ENCODE results near the gene C2orf92. TPM values are rescaled to one million over a fixed set of nuclear protein-coding genes. Genes with fewer than 3 reads are reported as not detected.
A peak's percentile ranks its signal among the peaks of the same experiment; 100 is the strongest.
"Not testable (repeated sequence)": the region's sequence is repeated elsewhere in the genome, so short reads cannot be mapped to it uniquely, and the experiment has no call there.

Gene C2orf92
- total RNA-seq, 1 donor, result 5.1 TPM

DNA sequence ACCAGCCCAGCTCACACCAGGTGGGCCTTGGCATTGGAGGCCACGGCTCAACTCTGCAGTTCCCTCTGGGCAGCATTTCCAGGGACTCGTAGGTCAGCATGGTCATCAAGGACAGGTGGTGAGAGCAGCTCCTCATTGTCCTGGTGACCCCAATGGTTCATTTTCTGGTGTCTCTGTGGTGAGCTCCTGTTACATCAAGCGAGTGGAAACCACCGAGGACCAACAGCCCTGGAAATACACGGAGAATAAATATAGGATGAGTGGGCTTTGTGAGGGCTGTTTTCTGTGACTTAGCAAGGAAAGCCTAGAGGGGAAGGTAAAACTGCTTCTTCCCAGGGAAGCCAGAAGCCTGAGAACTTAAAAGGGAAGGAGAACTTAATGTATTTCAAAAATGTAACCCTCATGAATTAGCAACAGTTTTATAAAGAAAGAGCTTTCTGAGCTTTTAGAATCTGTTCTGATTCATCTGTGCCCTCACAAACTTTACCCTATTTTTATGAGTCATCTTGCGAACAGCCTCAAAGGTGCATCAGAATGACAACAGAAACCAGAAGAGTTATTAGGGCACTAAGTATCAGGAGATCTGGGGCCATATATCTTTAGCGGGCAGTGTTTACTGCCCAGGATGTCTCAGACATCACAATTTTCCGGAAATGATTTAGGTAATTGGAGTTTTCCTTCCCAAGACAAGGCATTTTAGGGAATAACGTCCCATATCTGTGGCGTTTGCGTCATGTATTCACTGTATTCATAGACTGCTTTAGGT lies 18.7 kb downstream of the C2orf92 start:
- DNase-seq (ENCODE audit: low read depth in 2 of 3, low spot score in 2 of 3), result no peak

DNA sequence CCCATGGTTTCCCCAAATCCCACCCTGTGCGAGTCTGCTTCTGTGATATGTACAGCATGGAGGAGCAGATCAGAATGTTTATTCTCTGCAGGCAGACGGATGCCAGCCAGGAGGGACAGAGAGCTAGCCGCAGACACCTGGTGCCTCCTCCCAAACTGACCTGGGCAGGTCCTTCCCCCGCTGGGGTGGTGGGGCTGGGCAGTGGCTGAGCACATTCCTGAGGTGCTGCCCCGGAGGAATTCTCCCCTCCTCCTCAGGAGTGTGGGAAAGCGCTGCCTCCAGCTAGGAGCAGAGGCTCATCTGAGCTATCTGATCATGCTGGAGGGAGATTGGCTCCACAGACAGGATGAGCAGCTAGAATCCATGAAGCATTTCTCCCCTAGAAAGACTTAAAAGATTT lies 21.7 kb downstream of the C2orf92 start:
- no peak for DNase-seq (ENCODE audit: low read depth in 2 of 3, low spot score in 2 of 3)

DNA sequence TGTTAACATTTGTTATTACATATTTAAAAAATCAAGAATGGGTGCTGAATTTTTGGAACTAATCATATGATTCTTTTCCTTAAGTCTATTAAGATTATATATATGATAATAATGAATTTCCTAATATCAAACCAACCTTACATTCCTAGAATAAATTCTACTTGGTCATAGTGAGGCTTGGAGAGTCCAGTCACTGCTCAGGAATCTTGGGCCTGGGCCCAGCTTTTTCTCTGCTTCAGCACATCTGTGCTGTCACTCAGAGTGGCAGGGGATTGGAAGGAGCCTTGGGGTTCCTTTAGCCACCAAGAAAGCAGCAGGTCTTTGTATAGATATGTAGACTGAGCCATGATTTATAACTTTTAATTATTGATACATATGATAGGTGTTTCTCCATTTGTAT lies 24.0 kb downstream of the C2orf92 start:
- no peak for DNase-seq (ENCODE audit: low read depth in 2 of 3, low spot score in 2 of 3)

DNA sequence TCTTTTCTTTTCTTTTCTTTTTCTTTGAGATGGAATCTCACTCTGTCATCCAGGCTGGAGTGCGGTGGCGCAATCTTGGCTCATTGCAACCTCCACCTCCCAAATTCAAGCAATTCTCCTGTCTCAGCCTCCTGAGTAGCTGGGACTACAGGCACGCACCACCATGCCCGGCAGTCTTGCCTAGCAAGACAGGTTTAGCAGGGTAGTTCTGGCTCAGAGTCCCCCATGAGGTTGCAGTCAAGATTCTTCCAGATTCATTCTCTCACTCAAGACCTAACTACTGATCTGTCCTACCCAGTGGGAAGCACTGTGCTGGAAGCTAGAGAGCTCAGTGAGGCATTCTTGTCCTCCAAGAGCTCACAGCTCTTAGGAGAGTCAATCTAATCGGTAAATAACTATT lies 26.2 kb downstream of the C2orf92 start:
- no peak for DNase-seq (ENCODE audit: low read depth in 2 of 3, low spot score in 2 of 3)

DNA sequence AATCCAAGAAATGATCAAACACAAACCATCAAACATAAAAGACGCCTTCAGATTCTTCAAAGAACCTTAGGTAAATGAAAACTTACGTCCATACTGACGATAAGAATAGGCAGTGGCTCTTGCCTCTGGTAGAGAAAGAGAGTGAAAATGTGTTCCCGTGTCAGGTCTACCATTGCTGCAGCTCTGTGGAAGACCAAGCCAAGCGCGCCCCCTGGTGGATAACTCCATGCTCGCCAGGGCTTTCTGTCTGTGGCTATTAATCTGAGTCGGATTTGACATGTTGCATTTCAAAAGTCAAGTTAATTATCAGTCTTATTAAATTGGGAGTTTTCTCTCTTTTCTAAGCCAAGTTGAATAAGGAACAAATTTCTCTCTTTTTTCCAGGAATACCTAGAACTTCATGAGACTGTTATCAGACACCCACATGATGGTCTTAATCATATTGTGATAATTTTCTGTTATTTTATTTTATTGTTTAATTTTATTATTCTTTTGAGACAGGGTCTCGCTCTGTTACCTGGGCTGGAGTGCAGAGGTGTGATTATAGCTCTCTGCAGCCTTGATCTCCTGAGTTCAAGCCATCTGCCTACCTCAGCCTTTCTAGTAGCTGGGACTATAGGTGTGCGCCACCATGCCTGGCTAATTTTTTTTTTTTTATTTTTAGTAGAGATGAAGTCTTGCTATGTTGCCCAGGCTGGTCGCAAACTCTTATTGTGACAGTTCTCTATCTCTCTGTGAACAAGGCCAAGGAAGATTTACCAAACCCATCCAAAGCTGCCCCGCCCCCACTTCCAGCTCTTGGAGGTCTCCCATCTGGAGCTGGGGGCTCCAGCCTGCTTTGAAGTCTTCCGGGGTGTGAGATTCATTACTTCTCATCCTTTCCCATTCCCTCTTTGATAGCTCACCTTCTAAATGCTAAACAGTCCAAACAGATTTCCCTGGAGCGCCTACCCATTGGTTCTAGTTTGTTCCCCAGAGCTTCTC lies 28.0 kb downstream of the C2orf92 start:
- DNase-seq (ENCODE audit: low read depth in 2 of 3, low spot score in 2 of 3), result peak; percentile 81 to 91 (median 82)

DNA sequence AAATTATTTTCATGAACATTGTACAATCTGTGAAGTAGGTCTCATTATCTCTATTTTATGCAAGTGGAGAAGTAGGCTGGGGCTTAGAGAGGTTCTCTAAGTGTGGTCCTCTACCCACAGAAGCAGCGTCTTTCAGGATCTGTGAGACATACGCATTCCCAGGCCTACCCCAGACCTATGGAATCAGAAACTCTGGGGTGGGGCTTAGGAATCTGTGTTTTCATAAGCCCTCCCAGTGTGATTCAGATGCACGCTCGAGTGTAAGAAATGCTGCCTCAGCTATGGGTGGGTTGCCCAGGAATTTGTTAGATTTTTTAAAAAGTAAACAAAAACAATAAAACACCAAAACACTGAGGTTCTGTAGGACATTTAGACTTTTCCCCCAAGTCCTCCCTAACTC lies 29.0 kb downstream of the C2orf92 start:
- no peak for DNase-seq (ENCODE audit: low read depth in 2 of 3, low spot score in 2 of 3)

DNA sequence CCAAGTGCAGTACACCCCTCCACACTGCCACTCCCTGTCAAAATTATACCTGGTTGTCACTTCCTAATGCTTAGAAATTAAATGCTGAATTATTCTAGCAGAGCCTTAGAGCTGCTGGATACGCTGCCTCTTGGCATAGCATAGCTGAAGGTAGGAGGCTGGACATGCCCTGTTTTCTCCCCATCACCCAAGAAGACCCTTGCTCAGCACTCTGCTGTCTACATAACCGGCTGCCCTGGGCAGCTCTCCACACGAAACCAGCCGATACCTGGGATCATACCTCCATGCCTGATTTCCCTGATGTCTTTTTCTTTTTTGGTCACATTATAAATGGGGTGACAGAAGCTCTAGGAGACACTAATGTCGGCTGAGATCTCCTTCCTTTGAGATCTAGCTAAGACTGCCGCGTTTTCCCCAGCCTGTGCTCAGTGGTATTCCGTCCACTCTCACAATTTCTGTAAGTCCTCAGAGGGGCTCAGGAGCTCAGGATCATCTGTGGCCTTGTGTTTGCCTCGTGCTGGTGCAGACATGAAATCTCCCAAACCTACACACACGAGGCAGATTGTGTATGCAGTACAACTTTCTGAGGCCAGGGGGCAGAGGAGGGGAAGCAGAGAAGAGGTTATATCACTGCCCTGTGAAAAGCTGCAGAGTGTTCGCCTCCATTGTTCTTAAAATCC lies 30.4 kb downstream of the C2orf92 start:
- DNase-seq (ENCODE audit: low read depth in 2 of 3, low spot score in 2 of 3), result peak in 2 of 3 donors; percentile 63 to 82

DNA sequence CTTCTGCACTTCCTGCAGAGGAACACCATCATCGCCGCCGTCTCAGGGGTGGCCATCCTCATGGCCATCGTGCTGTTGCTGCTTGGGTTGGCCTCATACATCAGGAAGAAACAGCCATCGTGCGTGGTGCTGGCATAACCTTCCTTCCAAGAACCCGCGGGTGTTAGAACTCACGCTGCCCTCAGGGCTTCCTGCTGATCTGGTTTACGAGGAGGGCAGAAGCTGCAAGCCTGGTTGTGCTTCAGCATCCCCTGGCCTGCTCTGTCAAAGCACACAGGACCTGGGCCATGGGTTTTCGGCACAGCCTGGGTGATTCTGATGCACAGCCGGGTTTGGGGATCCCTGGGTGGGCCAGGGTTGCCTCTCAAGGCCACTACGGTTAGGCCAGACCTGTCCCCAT lies 31.7 kb downstream of the C2orf92 start:
- DNase-seq (ENCODE audit: low read depth in 2 of 3, low spot score in 2 of 3), result no peak

DNA sequence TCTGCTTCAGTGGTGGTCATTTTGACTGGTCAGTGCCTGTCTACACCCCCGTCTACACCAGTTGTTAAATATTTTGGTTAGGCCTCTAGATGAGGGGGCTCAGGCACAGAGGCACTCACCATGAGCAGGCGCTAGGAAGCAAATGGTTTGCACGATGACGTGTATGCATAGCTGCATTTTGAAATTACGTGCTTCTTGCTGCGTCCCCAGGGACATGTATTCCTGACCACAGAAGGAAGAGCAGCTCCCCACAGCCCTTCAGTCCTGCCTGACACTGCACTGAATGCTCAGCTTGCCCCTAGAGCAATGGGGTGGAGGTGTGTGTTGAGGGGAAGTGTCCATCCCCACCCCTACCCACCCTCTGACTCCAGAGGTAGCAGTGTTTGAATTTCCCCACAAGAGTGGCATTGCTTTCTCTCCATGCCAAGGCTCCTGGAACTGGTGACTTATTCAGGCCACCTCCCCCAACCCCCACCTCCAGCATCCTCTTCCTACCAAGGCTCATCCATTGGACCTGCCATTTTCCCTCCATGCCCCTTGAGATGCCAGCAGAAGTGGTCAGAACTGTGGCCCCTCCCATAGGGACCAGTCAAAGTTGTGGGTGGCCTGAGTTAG lies 32.4 kb downstream of the C2orf92 start:
- DNase-seq (ENCODE audit: low read depth in 2 of 3, low spot score in 2 of 3), result no peak

DNA sequence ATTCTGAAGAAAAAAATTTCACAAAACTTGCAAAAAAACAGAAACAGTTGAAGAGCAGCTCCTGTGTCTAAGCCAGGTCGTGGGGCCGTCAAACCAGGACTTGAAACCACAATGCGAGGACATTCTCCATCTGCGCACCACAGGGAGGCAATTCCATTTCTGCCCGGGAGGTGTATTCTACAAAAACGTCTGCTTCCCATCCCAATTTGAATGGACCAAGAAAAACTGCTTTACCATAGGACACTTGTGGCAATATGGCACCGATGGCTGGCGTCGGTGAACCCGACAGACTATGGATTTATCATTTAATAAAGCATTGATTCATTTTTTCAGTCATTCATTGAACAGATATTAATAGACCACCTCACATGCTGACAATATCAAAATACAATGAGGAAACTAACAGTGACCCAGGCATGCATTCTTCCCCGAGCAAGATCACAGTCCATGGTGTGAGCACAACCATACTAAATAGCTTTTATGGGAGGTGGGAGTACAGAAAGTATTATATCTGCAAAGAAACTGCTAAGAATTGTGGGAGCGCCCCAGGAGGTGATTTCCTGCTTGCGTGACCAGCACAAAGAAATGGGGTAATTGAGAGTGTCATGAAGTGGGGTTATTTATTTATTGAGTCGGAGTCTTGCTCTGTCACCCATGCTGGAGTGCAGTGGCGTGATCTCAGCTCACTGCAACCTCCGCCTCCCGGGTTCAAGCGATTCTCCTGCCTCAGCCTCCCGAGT lies 33.4 kb downstream of the C2orf92 start:
- no peak for DNase-seq (ENCODE audit: low read depth in 2 of 3, low spot score in 2 of 3)

DNA sequence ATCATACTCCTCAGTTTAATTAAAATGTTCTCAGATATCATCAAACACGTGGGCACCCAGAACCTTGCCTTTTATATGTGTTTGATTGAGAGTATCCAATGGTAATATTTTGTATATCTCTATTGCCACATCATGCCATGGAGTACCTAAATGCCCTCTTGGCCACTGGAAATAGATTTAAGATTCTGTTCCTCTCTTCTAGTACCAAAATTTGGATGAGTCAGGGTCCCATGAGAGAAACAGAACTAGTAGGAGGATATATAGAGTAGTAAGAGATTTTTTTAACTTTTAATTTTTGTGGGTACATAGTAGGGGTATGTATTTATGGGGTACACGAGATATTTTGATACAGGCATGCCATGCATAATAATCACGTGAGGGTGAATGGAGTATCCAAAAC lies 34.2 kb downstream of the C2orf92 start:
- no peak for DNase-seq (ENCODE audit: low read depth in 2 of 3, low spot score in 2 of 3)

DNA sequence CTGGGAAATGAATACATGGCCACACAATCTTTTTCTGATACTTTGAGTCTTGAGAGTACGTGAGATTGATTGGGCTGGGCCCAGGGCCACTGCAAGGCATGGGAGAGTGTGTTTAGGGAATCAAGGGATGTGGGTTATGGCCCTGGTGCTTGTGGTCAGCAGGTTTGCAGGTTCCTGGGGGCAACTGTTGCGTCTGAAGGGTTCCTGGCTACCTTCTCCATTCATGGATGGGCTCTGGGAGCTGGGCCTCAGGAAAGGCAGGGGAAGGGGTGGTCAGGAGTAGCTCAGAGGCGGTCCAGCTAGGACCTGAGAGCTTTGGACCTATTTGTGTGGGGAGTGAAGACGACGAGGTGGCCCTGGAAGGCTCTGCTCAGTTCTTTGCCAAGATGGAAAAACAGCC lies 35.5 kb downstream of the C2orf92 start:
- DNase-seq (ENCODE audit: low read depth in 2 of 3, low spot score in 2 of 3), result no peak

DNA sequence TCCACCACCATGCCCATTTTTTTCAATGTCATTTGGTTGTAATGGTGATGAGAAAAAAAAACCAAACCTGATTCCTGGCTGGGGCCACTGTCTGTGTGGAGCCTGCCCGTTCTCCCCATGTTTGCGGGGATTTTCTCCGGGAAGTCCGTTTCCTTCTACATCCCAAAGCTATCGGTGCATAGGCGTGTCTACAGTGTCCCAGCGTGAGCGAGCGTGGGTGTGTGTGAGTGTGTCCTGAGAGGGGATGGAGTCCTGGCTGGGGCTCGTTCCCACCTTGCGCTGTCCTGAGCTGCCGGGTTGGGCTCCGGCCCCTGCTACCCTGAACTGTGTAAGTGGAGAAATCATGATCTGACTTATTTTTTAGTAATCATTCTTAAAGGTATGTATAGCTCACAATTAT lies 36.6 kb downstream of the C2orf92 start:
- no peak for DNase-seq (ENCODE audit: low read depth in 2 of 3, low spot score in 2 of 3)

DNA sequence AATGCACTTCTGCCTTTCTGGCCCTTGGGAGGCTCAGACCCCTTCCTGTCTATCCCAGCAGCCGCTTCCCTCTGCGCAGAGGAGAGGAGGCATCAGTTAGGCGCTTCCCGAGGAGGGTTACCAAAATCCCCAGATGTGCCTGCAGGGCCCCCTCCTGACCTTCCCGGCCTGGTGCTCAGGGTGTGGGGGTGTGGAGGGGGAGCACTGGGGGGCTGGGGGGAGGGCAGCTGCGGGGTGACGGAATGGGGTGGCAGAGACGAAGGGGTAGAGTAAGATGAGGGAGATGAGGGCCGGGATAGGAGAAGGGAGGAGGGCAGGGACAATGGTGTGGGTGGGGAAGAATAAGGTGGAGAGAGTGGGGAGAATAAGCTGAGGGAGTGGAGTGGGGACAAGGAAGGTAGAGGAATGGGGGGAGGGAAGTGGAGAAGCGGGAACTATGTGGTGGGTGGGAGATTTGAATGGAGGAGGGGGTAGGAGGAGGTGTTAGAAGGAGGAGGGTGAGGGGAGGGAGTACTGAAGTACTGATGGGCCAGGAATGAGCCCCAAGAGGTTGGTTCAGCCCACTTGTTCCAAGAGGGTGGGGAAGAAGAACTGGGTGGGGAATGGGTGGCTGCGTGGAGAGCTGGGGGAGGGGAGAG lies 37.3 kb downstream of the C2orf92 start:
- DNase-seq (ENCODE audit: low read depth in 2 of 3, low spot score in 2 of 3), result no peak

DNA sequence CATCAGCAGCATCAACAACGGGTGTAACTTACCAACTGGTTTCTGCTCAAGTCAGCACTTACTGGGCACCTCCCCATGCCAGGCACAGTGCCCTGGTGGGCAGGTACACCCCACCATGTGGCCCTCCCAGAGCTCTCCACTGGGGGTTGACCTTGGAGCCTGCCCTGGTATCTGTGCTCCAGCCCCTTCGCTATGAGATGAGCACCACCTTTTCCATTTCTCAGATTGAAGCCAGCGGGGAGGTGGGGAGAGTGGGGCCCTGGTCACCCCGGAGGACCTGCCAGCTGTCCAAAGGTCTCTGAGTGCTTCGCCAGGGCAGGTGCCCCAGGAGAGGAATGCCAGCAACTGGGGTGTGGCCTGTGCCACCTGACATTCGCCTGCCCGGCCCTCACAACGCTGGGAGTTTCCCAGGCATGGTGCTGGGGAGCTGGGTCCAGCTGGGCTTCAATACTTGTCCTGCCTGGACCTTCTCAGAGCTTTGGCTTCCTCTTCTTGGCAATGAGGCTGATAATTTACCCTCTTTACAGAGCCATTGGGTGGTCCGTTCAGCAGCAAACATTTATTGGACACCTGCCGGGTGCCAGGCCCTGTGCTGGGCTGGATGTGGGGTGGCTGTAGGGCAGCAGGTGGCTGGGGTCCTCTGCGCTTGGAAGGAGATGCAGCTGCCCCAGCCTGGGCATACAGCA lies 38.0 kb downstream of the C2orf92 start:
- DNase-seq (ENCODE audit: low read depth in 2 of 3, low spot score in 2 of 3), result no peak

DNA sequence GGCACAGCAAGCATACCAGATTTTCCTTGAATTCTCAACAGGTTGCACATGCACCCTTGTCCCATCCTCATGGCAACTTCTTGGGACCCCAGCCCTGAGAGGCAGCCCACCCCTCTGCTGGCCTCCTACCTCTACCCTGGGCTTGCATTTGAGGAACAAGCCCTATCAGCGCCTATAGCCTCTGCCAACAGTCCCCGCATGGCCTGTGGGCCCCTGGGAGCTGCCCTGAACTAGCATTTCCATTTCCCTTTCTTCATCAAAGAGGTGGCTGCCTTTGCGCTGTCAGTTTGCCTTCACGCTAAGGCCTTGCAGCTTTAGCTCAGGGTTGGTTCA lies 38.5 kb downstream of the C2orf92 start:
- peak in 1 of 3 donors; percentile 12 for DNase-seq (ENCODE audit: low read depth in 2 of 3, low spot score in 2 of 3)

DNA sequence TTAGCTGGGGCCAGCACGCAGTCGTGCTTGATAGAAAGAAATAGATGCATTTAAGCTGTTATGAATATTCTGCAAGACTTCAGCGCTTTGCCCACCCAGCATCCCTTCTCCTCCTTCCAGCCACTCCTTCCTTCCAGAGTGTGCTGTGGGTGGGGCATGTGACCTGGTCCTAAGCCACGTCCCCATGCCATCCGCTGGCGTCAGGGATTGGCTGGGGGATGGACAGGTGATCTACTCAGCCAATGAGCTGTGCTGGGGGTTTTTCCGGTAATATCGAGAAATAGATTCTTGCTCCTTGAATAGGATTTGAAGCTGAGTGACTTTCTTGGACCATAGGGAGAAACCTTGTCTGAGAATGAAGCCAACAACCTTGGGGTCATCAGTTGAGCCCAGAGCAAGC lies 39.1 kb downstream of the C2orf92 start:
- DNase-seq (ENCODE audit: low read depth in 2 of 3, low spot score in 2 of 3), result no peak

DNA sequence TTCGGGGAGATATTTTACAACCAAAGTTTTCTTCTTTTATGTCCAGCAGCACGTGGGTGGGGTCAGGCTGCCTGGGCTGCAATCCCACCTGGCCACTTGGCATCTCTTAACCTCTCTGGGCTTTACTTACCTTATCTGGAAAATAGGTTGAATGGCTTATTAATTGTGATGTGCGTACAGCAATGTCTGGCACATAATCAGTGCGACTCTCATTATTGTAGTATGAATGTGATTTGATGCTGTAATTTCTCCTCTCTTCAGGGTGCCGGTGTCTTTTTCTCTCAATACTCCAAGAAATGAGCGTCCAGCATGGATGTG lies 41.8 kb downstream of the C2orf92 start:
- no peak for DNase-seq (ENCODE audit: low read depth in 2 of 3, low spot score in 2 of 3)

DNA sequence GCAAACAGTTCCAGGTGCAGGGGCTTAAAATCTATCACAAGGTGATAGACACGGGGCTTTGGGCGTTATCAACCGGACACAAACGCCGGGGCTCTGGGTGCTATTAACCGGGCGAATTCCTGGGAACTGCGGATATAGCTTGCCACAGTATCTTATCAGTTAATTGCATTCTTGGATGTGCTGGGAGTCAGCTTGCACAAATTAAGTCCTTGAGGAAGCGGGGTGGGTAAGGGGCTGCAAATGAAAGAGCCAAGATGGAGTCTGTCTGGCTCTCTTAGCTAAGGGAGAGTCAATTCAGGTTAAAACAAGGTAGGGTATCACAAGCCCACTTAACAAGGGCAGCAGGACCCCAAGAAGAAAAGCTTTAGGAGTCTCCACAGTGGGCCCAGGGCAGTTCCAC lies 42.7 kb downstream of the C2orf92 start:
- DNase-seq (ENCODE audit: low read depth in 2 of 3, low spot score in 2 of 3), result not testable (repeated sequence)

Measured in hematopoietic multipotent progenitor cell (in vitro differentiated cells).